Smooth muscle cell (in vitro differentiated cells): Measurements from ENCODE around the gene TRHDE. TPM values are rescaled to one million over a fixed set of nuclear protein-coding genes. Genes with fewer than 3 reads are reported as not detected.

Source experiments
- DNase-seq: peaks from one replicate; lab custom pipeline; 2025; ENCODE audit not compliant: unreplicated experiment; lab: John Stamatoyannopoulos, UW
- H2AFZ ChIP-seq: fragments of 200-600 bp; sonication (generic); 2 replicates; pipeline ENCODE4 v1.6.0; 2016; ENCODE audit warnings: antibody characterized with exemption, low read depth, mild to moderate bottlenecking
- H3F3A ChIP-seq: fragments of 200-600 bp; sonication (generic); 2 replicates; pipeline ENCODE4 v1.6.0; 2017; ENCODE audit warnings: antibody characterized with exemption, low read depth
- H3K27ac ChIP-seq: fragments of 200-600 bp; sonication (generic); 2 replicates; pipeline ENCODE4 v1.5.1; 2016; ENCODE audit warnings: low read depth, mild to moderate bottlenecking
- H3K27me3 ChIP-seq: fragments of 200-600 bp; sonication (generic); 2 replicates; pipeline ENCODE4 v1.6.1; 2016; ENCODE audit warnings: low read depth, mild to moderate bottlenecking
- H3K36me3 ChIP-seq: fragments of 200-600 bp; sonication (generic); 2 replicates; pipeline ENCODE4 v1.5.1; 2016; ENCODE audit warnings: low read depth
- H3K4me1 ChIP-seq: fragments of 200-600 bp; sonication (generic); 2 replicates; pipeline ENCODE4 v1.5.1; 2016; ENCODE audit warnings: low read depth
- H3K4me2 ChIP-seq: fragments of 200-600 bp; sonication (generic); 2 replicates; pipeline ENCODE4 v1.6.0; 2016; ENCODE audit warnings: mild to moderate bottlenecking
- H3K4me3 ChIP-seq: fragments of 200-600 bp; sonication (generic); 2 replicates; pipeline ENCODE4 v1.5.1; 2016; ENCODE audit warnings: mild to moderate bottlenecking
- H3K79me2 ChIP-seq: fragments of 200-600 bp; sonication (generic); 2 replicates; pipeline ENCODE4 v1.6.0; 2016; ENCODE audit warnings: low read depth, mild to moderate bottlenecking
- H3K9ac ChIP-seq: fragments of 200-600 bp; sonication (generic); 2 replicates; pipeline ENCODE4 v1.6.0; 2016; ENCODE audit warnings: low read depth
- H3K9me3 ChIP-seq: fragments of 200-600 bp; sonication (generic); replicated peaks from 2 replicates; pipeline ENCODE4 v1.5.1; 2016; ENCODE audit warnings: low read depth
- H4K20me1 ChIP-seq: fragments of 200-600 bp; sonication (generic); 2 replicates; pipeline ENCODE4 v1.6.0; 2016; ENCODE audit warnings: low read depth
- CTCF ChIP-seq: fragments of 200-600 bp; sonication (generic); IDR thresholded peaks from 2 replicates; pipeline ENCODE4 v1.5.1; 2017; ENCODE audit warnings: borderline replicate concordance, mild to moderate bottlenecking, antibody characterized with exemption; ENCODE audit not compliant: insufficient read depth, poor library complexity, severe bottlenecking
- whole genome bisulfite sequencing: methylation state at CpG from one replicate; pipeline ENCODE4 v1.1.7; 2016; ENCODE audit warnings: low lambda C conversion rate; 5-methylcytosine and 5-hydroxymethylcytosine counted together
- polyA plus RNA-seq: library from polyadenylated mRNA; unstranded; fragments of >200 nt; fragmentation: Nextera tagmentation; extraction: Ambion mirVana; gene quantifications from 2 replicates; pipeline ENCODE4 v1.2.1, GENCODE V29; 2016
- total RNA-seq: library from RNA; depleted of rRNA; stranded (reverse); fragments of >200 nt; gene quantifications from 2 replicates; pipeline ENCODE4 v1.2.3, GENCODE V29; 2014

The TRHDE gene
- total and polyA plus RNA-seq, 2 experiments from 2014 or later = 0.32 to 0.81 TPM

GRCh38 chr12:72521326-72521725 is 249.2 kb downstream of the TRHDE start:
- no peak for DNase-seq
- H2AFZ ChIP-seq = peak overlapping the region; percentile 10

GRCh38 chr12:72522411-72522810 is 250.2 kb downstream of the TRHDE start:
- peak overlapping the region; percentile 79 for H2AFZ ChIP-seq
- H3F3A ChIP-seq = no peaks in the 10 kb centered on the region
- WGBS = 66% methylated on average over 1 of the region's 1 CpG
- no peak for DNase-seq
- H3K4me3 ChIP-seq = no peak overlapping the region
- H3K27ac ChIP-seq = no peak overlapping the region
- no peak overlapping the region for H3K9ac ChIP-seq
- no peaks in the 10 kb centered on the region for H3K79me2 ChIP-seq
- TF ChIP-seq CTCF = no peak
- no peaks in the 10 kb centered on the region for H3K36me3 ChIP-seq
- H3K27me3 ChIP-seq = no peaks in the 10 kb centered on the region
- peaks cover 7% of the 10 kb centered on the region for H3K4me1 ChIP-seq
- H3K9me3 ChIP-seq = no peaks in the 10 kb centered on the region
- H4K20me1 ChIP-seq = no peaks in the 10 kb centered on the region
- no peak overlapping the region for H3K4me2 ChIP-seq

More at GRCh38 chr12:72521326-72521725, 249.2 kb downstream of the TRHDE start:
- Histone ChIP-seq H3K9me3 (no peaks in the 10 kb centered on the region), H3K79me2 (no peaks in the 10 kb centered on the region), H3K4me2 (no peak overlapping the region), H3K36me3 (no peaks in the 10 kb centered on the region), H3K4me1 (peaks cover 7% of the 10 kb centered on the region), H3F3A (no peaks in the 10 kb centered on the region), H3K27ac (no peak overlapping the region), H4K20me1 (no peaks in the 10 kb centered on the region), H3K4me3 (no peak overlapping the region), H3K27me3 (no peaks in the 10 kb centered on the region), H3K9ac (no peak overlapping the region)
- TF ChIP-seq CTCF = no peak
- 84% methylated on average over 3 of the region's 3 CpGs for WGBS

DNA sequence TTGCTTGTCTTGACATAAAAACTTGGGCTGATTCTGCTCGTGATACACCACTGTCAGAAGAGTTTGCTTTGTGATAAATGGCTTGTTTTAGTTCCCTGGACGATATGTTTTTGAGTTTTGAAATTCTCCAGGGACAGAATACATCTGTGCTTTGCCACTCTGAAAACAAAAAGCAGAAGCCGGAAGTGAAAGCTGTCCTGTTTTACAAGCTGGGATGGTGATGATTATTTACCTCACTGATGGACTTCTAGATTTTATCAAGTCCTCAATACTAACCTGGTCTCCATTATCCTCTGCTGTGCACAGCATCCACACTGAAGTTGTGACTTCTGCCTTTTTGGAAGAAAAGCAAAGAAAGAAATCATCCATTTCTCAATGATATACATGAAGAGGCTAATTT is 251.6 kb downstream of the TRHDE start:
- TF ChIP-seq CTCF = no peak
- Histone ChIP-seq H3K4me1 (peaks cover 7% of the 10 kb centered on the region), H3K4me3 (no peak overlapping the region), H3F3A (no peaks in the 10 kb centered on the region), H3K36me3 (no peaks in the 10 kb centered on the region), H2AFZ (peak overlapping the region; percentile 73), H3K9me3 (no peaks in the 10 kb centered on the region), H3K9ac (no peak overlapping the region), H4K20me1 (no peaks in the 10 kb centered on the region), H3K79me2 (no peaks in the 10 kb centered on the region), H3K4me2 (no peak overlapping the region), H3K27me3 (no peaks in the 10 kb centered on the region), H3K27ac (no peak overlapping the region)
- 21% methylated on average over 3 of the region's 3 CpGs for WGBS
- DNase-seq = no peak

DNA sequence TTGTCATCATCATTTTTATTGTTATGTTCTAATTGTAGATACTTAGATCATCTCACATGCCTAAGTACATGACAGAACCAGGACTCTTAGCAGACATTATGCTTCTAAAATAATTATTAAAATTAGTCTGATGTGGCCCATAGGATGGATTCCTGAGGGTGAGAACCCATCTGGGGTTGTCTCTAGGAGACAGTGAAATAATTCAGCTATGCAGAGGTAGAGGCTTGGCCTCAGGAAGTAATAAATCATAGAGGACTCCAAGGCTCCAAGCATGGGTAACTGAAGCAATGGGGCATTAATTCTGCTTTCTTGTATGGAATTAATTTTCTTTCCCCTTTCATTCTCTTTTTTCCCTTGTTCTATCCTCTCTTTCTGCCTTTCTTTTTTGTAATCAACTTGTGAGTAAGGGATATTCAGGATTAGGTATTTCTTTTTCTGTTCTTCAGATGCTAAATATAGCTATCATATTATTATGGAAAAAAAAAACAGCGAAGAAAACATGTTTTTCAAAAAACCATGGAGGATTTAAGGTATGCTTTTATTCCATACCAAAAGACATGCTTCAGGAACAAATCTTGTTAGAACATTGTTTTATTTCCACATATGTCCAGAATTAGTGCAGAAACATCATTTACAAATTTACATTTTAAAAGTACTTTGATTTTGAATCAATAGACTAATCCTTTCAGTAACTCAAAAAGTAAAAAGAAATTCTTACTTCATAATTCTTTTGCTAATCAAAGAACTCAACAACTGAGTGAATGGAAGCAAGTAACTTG is 263.2 kb downstream of the TRHDE start:
- no peak overlapping the region for H3K9ac ChIP-seq

More for the DNA sequence above, 263.2 kb downstream of the TRHDE start:
- Histone ChIP-seq H3K27me3 (no peaks in the 10 kb centered on the region), H3K4me1 (peaks cover 7% of the 10 kb centered on the region), H3K4me2 (no peak overlapping the region), H3K9me3 (no peaks in the 10 kb centered on the region), H3K27ac (no peak overlapping the region), H3F3A (no peaks in the 10 kb centered on the region), H4K20me1 (no peaks in the 10 kb centered on the region), H3K4me3 (no peak overlapping the region), H3K36me3 (no peaks in the 10 kb centered on the region), H2AFZ (no peak overlapping the region), H3K79me2 (no peaks in the 10 kb centered on the region)
- DNase-seq = no peak
- WGBS = 91% methylated on average over 1 of the region's 1 CpG
- no peak for TF ChIP-seq CTCF
